Esophagus squamous epithelium (tissue), 4 donors: ENCODE results near the gene ZNF567.

Experiments
- CTCF ChIP-seq, 6 experiments: fragments of 450-650 bp in 4 of 6; fragments of 200-600 bp in 2 of 6; sonication (generic) in 2 of 6; IDR thresholded peaks; one replicate each; pipeline ENCODE4 v1.5.1; 2016 to 2019; ENCODE audit warnings: antibody characterized with exemption in 6 of 6, mild to moderate bottlenecking in 4 of 6, moderate library complexity in 4 of 6
- POLR2A ChIP-seq, 4 donors: fragments of 450-650 bp; IDR thresholded peaks; one replicate each; pipeline ENCODE4 v1.6.1; 2017; ENCODE audit warnings: antibody characterized with exemption in 4 of 4, mild to moderate bottlenecking in 4 of 4, moderate library complexity in 3 of 4

DNA sequence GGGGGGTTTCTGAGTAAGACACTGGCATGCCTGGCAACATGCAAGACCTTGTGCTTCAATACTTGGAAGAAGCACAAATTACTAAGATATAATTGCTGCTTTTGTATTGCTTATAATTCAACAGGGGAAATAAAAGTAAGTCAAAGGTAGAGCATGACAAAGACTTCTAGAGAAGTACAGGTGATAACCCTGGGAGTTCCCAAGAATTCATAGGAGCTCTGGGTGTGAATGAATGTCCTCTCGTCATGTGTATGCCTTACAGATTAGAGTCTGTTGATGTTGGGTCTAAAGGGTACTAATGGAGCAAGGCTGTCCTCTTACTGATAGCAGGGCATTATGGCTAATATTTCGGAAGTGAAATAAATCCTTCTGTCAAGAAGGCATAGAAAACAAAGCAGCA, 13.2 kb upstream of the ZNF567 start:
- TF ChIP-seq CTCF (IDR thresholded peaks at IDR 0.05) (no peak), POLR2A (IDR thresholded peaks at IDR 0.05) (no peak)
